ENCODE measurements around the gene PHF11. TPM values are rescaled to one million over a fixed set of nuclear protein-coding genes. Genes with fewer than 3 reads are reported as not detected.

Gene PHF11
- total RNA-seq, 3 donors from 2014 or later = 35.6 to 50.5 (median 36.6) TPM

Other genes with a start within 250 kb of the PHF11 start
- gene CDADC1, start 248.0 kb upstream of the PHF11 start, total RNA-seq = 10 to 100 TPM in 1 of 3 donors, 1 to 10 TPM in 2; 7.0 to 10.7 (median 7.9) TPM
- 1 to 10 TPM; 3.0 to 3.3 (median 3.2) TPM for gene CAB39L, start 51.9 kb upstream of the PHF11 start, total RNA-seq
- gene SETDB2, start 51.7 kb upstream of the PHF11 start, total RNA-seq = 10 to 100 TPM in 1 of 3 donors, 1 to 10 TPM in 2; 7.8 to 10.0 (median 9.6) TPM
- gene RCBTB1, start 89.6 kb downstream of the PHF11 start, total RNA-seq = 10 to 100 TPM; 11.6 to 14.0 (median 11.9) TPM
- gene ARL11, start 132.6 kb downstream of the PHF11 start, total RNA-seq = under 1 TPM; 0.10 to 0.30 (median 0.18) TPM
- 10 to 100 TPM; 36.5 to 59.1 (median 53.4) TPM for gene EBPL, start 195.5 kb downstream of the PHF11 start, total RNA-seq